ENCODE measurements around the gene NDUFA12.

The NDUFA12 gene

DNA sequence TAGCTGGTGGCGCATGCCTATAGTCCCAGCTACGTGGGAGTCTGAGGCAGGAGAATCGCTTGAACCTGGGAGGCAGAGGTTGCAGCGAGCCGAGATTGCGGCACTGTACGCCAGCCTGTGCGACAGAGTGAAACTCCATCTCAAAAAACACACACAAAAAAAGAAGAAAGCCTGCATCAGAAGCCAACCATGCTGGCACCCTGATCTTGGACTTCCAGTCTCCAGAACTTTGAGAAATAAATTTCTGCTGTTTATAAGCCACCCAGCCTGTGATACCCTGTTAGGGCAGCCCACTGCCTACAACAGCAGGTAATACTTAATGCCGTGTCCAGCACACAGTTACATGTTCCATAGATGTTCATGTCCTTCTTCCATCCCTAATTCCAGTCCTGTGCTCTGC is 62.7 kb downstream of the NDUFA12 start:
- FAIRE-seq: no peak
- no peak for DNase-seq (ENCODE audit: insufficient read length, low spot score)
- TF ChIP-seq POLR2A (IDR thresholded peaks at IDR 0.05; ENCODE audit: low read depth, low read length): no peak

DNA sequence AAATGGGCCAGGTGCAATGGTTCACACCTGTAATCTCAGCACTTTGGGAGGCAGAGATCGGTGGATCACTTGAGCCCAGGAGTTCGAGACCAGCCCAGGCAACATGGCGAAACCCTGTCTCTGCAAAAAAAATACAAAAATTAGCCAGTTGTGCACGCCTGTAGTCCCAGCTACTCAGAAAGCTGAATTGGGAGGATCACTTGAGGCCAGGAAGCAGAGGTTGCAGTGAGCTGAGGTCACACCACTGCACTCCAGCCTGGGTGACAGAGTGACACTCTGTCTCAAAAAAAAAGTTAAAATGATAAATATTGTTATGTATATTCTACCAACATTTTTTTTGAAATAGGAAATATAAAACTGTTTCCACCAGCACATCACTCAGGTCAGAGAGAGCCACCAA is 64.9 kb downstream of the NDUFA12 start:
- no peak for TF ChIP-seq POLR2A (IDR thresholded peaks at IDR 0.05; ENCODE audit: low read depth, low read length)
- DNase-seq (ENCODE audit: insufficient read length, low spot score) (no peak), FAIRE-seq (no peak)

DNA sequence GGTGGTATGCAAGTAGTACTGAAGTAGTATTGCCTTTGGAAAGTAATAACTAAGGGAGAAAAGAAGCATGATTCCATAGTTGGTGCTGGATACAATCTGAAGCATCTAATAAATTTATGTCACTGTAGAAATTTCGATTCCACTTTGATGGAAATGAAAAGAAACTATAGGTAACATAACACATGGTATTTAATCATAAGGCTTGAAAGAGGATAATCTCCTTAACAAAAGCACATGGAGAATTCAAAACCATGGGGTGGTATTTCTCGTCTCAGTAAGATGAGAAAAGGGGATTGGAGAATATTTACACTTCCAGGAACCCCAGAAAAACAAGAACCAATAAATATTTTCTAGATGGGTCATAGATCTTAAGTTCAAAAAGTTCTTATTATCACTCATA is 72.7 kb downstream of the NDUFA12 start:
- FAIRE-seq (no peak), DNase-seq (ENCODE audit: insufficient read length, low spot score) (no peak)
- TF ChIP-seq POLR2A (IDR thresholded peaks at IDR 0.05; ENCODE audit: low read depth, low read length): no peak

DNA sequence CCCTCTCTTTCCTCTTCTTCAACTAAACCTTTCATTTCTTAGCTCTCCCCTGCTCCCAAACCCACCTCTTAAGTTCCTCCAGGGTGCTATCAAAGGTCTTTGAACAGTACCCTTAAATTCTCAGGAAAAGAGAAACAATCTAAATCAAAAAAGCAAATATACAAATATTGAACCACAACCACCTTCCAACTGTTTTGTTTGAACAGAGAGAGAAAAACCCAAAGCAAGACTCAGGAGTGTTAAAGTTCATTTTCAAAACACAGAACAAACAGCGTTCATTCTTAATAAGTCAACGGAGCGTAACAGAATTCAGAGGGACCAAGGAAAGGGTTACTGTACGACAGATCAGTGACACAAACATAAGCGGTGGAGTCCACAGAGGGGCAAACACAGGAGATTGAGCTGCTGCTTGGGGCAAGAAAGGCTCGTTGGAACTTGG is 73.3 kb downstream of the NDUFA12 start:
- DNase-seq (ENCODE audit: insufficient read length, low spot score): no peak
- TF ChIP-seq POLR2A (IDR thresholded peaks at IDR 0.05; ENCODE audit: low read depth, low read length): no peak
- FAIRE-seq: no peak

DNA sequence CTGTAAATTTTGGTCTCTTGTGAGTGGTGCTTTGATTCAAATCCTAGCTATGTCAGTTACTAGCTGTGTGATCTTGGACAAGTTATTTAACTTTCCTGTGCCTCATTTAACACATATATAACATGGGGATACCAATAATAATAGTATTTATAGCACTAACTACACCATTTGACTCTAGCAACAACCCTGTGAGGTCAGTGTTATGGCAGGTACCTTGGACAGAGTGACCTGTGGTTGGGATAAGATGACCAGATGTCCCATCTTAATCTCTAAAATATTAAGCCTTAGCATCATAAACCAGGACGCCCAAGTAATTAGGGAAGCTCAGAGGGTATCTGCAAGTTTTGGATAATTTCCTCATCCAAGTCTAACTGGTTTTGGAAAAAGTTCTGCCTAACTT is 73.7 kb downstream of the NDUFA12 start:
- FAIRE-seq: no peak
- TF ChIP-seq POLR2A (IDR thresholded peaks at IDR 0.05; ENCODE audit: low read depth, low read length): no peak
- no peak for DNase-seq (ENCODE audit: insufficient read length, low spot score)

DNA sequence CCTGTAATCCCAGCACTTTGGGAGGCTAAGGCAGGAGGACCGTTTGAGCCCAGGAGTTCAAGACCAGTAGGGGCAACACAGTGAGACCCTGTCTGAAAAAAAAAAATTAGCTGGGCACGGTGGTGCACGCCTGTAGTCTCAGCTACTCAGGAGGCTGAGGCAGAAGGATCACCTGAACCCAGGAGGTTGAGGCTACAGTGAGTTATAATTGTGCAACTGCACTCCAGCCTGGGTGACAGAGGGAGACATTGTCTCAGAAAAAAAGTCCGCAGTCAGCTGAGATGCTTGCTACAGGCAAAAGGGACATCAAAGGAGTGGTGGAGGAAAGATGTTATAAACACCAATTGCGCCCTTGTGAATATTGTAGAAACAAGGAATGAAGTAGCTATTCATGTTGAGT is 77.8 kb downstream of the NDUFA12 start:
- DNase-seq (ENCODE audit: insufficient read length, low spot score) (no peak), FAIRE-seq (no peak)
- no peak for TF ChIP-seq POLR2A (IDR thresholded peaks at IDR 0.05; ENCODE audit: low read depth, low read length)

DNA sequence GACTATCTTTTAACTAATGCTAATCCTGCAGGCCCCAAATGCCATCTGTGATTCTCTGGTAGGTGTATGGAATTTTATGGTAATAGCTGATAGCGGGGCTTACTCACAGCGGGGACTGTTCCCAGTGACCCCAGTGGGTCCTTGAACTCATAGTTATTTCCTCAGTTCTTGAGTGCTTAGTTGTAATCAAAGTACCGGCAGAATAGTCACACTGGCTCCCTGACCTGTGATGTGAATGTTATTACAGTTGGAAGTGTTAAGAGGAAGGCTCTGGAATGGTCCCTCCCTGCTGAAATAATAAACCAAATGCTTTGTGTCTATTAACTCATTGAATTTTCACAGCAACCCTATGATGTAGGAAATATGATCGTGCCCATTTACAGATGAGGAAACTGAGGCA is 78.3 kb downstream of the NDUFA12 start:
- no peak for DNase-seq (ENCODE audit: insufficient read length, low spot score)
- no peak for FAIRE-seq
- no peak for TF ChIP-seq POLR2A (IDR thresholded peaks at IDR 0.05; ENCODE audit: low read depth, low read length)

DNA sequence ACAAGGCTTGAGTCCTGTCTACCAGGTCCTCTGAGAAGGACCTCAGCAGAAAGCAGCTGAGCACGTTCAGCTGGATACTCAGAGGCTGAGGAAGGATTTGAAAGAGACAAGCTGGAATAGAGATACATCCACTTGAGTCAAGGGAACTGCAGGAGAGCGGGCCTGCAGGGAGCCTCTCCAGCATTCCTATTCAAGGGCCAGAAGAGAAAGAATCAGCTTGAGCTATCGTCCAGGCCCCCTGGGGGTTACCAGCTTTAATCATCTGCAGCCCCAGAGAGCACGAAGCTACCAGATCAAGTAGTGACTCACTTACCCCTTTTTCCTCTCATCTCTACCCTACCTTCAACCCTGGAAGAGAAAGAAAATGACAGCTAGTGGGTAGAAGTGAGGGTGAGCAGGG is 80.9 kb downstream of the NDUFA12 start:
- FAIRE-seq: no peak
- no peak for TF ChIP-seq POLR2A (IDR thresholded peaks at IDR 0.05; ENCODE audit: low read depth, low read length)
- DNase-seq (ENCODE audit: insufficient read length, low spot score): no peak
